Activated T-cell treated with anti-CD3 and anti-CD28 coated beads, Interleukin-2, amount 50 U/mL, for 1 hour (primary cell): ENCODE results near the gene IFI16.
"Not testable (repeated sequence)": the region's sequence is repeated elsewhere in the genome, so short reads cannot be mapped to it uniquely, and the experiment has no call there.

Experiments used
- DNase-seq: peaks from one replicate; pipeline ENCODE4 v3.0.0-alpha.2; 2020

Gene IFI16

GRCh38 chr1:159067699-159068621 is 58.3 kb downstream of the IFI16 start:
- DNase-seq, result no peak

GRCh38 chr1:159068886-159069285 is 59.2 kb downstream of the IFI16 start:
- DNase-seq, result no peak

GRCh38 chr1:159071970-159072582 is 62.4 kb downstream of the IFI16 start:
- DNase-seq, result no peak

GRCh38 chr1:159076438-159077119 is 66.9 kb downstream of the IFI16 start, which contains the start of gene AIM2:
TSS of gene AIM2 (minus strand) at chr1:159076766. CDS start at chr1:159073499, 3,267 bp downstream.
- peak; percentile 44 for DNase-seq

DNA sequence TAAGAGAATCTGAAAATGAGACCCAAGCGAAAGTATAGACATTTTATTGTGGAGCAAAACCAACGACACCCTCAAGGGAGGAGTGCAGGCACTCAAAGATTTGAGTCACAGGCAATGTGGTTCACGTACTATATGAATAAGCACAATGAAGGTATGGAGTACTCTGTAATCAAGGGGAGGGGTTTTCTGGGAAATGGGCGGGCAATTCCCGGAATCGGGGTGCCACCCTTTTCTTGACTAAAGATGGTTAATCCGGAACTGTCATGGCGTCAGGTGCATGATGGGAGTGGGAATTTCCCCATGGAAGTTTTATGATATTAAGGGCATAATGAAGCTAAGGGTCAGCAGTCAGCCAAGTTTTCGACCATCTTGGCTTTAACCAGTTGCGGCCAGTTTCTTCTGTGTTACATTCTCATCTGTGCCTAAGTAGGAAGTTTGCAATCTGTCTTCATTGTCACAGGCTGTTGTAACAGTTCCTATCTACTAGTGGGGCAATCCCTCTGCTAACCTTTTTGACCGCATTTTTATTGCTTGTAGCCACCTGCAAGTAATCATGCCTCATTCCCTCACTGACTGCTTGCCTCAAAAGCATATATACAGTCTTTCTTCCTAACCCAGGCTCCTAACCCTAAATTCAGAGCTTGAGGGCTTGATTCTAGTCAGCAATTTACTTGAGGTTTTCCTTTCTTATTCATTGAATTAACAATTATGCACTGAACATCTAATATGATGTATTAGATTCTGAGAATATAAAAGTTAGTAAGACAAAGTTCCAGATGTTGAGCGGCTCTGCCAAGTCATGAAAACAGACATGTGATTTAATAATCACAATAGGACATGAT is 67.6 kb downstream of the IFI16 start:
- DNase-seq, result peak; percentile 87

GRCh38 chr1:159079525-159079924 is 69.8 kb downstream of the IFI16 start:
- no peak for DNase-seq

DNA sequence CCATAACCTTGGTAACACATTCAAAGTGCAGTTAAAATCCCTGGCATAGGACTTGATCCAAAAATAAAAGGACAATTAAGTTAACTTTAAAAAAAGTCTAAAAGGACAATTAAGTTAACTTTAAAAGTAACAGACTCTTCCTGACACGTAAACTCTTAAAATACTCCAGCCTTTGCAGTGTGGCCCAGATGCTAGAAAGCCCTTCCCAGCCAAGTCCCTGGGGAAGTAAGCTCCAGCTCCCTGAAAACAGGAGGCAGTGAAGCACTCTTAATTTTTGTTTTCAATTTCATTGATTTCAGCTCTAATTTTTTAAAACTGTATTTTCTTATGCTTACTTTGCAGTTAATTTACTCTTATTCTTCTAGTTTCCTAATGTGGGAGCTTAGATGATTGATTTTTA is 71.9 kb downstream of the IFI16 start:
- DNase-seq, result no peak

DNA sequence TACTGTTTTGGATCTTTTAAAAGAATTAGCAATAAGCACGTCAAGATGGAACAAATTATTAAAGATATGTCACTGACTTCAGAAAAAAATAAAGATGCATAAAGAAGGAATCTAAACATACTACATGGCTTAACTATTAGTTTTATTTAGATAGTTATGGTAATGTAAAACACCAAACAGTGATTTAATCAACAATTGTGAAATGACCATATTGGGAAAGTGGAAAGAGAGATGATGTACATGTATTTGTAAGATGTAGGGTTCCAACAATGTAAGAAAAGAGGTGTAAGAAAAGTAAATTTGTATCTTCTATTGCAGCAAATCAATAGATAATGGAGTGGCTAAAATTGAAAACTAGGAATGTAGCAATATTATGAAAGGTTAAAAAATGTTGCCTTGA is 73.3 kb downstream of the IFI16 start:
- no peak for DNase-seq

- DNase-seq, result no peak
Observed at GRCh38 chr1:159084152-159084551, 74.4 kb downstream of the IFI16 start.

GRCh38 chr1:159084867-159085266 is 75.2 kb downstream of the IFI16 start:
- no peak for DNase-seq

- no peak for DNase-seq
Observed at GRCh38 chr1:159088050-159088449, 78.3 kb downstream of the IFI16 start.

DNA sequence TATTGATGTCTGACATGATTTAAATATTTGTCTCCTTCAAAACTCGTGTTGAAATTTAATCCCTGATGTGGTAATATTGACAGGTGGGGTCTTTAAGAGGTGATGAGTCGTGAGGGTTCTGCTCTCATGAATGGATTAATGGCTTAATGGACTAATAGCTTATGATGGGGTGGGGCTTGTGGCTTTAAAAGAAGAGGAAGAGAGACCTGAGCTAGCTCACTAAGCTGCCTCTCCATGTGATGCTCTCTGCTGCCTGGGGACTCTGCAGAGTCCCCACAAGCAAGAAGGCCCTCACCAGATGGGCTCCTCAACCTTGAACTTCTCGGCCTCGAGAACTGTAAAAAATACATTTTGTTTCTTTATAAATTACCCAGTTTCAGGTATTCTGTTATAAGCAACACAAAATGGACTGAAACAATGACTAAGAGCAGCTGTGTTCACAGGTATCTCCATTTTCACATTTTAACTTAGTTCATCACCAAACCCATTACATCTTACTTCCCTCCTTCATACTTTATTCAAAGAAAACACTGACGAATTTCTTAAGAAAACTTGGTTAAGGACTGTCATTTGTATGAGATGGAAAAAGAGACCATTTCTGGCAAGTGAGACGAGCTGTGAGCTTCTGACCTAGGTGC is 79.0 kb downstream of the IFI16 start:
- DNase-seq, result no peak

GRCh38 chr1:159089184-159089791 is 79.6 kb downstream of the IFI16 start:
- DNase-seq, result no peak

GRCh38 chr1:159090286-159091179 is 80.8 kb downstream of the IFI16 start:
- no peak for DNase-seq

GRCh38 chr1:159091180-159091560 is 81.5 kb downstream of the IFI16 start:
- no peak for DNase-seq

- DNase-seq, result no peak
Observed at GRCh38 chr1:159091607-159092031, 81.9 kb downstream of the IFI16 start.

DNA sequence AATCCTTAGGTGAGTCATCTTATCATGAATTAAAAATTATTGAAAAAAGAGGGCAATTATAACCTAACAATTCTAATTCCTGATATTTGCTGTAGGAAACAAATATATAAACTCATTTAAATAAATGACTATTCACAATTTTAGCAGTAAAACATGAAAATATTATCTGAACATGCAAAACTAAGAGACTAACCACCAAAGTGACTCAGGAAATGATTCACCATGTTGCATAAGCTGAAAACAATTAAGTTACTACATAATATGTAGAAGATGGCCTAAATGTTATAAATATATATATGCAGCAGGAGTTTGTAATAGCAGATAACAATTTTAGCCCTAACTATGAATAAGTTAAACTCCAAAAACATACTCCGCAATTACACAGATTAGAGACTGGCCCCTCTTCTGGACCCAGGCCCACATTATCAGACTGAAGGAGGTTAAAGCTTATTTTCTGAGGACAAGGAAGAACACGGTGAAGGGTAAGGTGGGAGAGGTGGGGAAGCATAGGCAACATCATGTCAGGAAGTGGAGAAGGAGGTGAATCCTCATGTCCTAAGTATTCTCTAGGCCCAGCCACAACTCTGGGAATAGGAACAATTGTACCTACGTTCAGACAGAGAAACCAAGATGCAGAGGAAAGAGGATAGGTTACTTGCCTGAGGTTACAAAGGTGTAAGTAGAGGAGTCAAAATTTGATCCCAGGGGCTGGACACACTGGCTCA is 82.5 kb downstream of the IFI16 start:
- no peak for DNase-seq

GRCh38 chr1:159098596-159098995 is 88.9 kb downstream of the IFI16 start:
- DNase-seq, result no peak

DNA sequence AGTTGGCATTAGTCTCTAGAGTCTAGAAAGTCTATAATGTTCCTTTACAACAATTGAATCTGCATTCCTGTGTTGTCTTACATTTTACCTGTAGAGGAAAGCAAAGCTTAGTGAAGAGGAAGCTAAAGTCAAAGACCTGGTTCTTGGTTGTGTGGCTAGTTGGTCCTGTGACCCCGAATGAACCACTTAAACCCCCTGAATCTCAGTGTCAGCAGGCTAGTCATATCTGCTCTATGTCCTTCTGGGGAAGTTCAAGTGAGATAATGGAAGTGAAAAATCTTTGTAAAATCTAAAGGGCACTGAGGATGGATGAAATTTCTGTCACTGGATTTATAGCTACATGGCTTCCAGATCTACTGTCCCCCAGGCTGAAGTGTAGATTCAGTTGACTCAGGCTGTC is 90.9 kb downstream of the IFI16 start:
- no peak for DNase-seq

DNA sequence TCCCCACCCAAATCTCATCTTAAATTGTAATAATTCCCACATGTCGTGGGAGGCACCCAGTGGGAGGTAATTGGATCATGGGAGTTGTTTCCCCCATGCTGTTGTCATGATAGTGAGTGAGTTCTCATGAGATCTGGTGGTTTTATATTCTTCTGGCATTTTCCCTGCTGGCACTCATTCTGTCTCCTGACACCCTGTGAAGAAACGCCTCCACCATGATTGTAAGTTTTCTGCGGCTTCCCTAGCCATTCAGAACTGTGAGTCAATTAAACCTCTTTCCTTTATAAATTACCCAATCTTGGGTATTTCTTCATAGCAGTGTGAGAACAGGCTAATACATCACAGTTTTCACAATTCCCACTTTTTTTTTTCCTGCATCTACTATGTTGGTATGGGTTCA is 93.3 kb downstream of the IFI16 start:
- not testable (repeated sequence) for DNase-seq
